Neural crest cell (in vitro differentiated cells): ENCODE measurements around the gene SLC38A4. TPM values are rescaled to one million over a fixed set of nuclear protein-coding genes. Genes with fewer than 3 reads are reported as not detected.

Experiments used
- DNase-seq: peaks from one replicate; pipeline ENCODE4 v3.0.0; 2021; ENCODE audit warnings: low read depth, mixed read lengths, low spot score
- H3K27ac Mint-ChIP-seq: one replicate; pipeline ENCODE4 v1.8.0; 2021; ENCODE audit warnings: mild to moderate bottlenecking, mixed read lengths; ENCODE audit not compliant: unreplicated experiment
- H3K27me3 Mint-ChIP-seq: 2 replicates; pipeline ENCODE4 v1.8.0; 2021; ENCODE audit warnings: low read depth, mild to moderate bottlenecking, mixed read lengths
- H3K36me3 Mint-ChIP-seq: 2 replicates; pipeline ENCODE4 v1.8.0; 2021; ENCODE audit warnings: low read depth, mild to moderate bottlenecking, mixed read lengths
- H3K4me1 Mint-ChIP-seq: 2 replicates; pipeline ENCODE4 v1.8.0; 2021; ENCODE audit warnings: mixed read lengths
- H3K4me3 Mint-ChIP-seq: one replicate; pipeline ENCODE4 v1.8.0; 2021; ENCODE audit warnings: mild to moderate bottlenecking, mixed read lengths
- H3K9me3 Mint-ChIP-seq: 2 replicates; pipeline ENCODE4 v1.8.0; 2021; ENCODE audit warnings: mixed read lengths
- total RNA-seq: library from RNA; stranded (reverse); gene quantifications from 2 replicates; pipeline ENCODE4 v1.2.1, GENCODE V29; 2021
- TF ChIP-seq, protein P1 (sequence below): fragments of 200-600 bp; sonication (generic); conservative IDR thresholded peaks from 2 replicates; pipeline ENCODE4 v1.5.0; 2021; ENCODE audit warnings: antibody characterized with exemption, mild to moderate bottlenecking

Gene SLC38A4
- total RNA-seq, 1 donor from 2014 or later: not detected

DNA sequence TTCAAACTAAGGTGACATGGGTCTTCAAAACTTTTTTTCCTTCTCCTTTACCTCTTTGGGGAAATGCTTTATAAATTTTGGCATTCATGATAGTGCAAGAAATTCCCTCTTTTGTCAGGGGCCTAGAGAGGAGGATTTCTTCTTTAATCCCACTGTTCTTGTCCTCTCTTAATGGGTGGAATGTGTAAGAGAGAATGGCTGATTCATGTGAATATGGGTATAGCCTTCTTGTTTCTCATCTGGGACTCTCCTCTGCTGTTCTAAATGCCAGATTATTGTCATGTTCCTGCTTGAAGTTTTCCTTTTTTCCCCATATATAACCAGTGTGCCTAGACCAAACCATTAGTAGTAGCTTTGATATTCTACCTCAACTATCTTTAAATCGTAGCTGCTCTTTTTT, 46.7 kb downstream of the SLC38A4 start:
- Mint-ChIP-seq H3K4me3 (no peak overlapping the region), H3K27ac (no peak overlapping the region), H3K27me3 (no peaks in the 10 kb centered on the region), H3K9me3 (no peaks in the 10 kb centered on the region), H3K36me3 (no peaks in the 10 kb centered on the region), H3K4me1 (no peaks in the 10 kb centered on the region)
- DNase-seq: no peak
- TF ChIP-seq, protein P1, sequence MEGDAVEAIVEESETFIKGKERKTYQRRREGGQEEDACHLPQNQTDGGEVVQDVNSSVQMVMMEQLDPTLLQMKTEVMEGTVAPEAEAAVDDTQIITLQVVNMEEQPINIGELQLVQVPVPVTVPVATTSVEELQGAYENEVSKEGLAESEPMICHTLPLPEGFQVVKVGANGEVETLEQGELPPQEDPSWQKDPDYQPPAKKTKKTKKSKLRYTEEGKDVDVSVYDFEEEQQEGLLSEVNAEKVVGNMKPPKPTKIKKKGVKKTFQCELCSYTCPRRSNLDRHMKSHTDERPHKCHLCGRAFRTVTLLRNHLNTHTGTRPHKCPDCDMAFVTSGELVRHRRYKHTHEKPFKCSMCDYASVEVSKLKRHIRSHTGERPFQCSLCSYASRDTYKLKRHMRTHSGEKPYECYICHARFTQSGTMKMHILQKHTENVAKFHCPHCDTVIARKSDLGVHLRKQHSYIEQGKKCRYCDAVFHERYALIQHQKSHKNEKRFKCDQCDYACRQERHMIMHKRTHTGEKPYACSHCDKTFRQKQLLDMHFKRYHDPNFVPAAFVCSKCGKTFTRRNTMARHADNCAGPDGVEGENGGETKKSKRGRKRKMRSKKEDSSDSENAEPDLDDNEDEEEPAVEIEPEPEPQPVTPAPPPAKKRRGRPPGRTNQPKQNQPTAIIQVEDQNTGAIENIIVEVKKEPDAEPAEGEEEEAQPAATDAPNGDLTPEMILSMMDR: no peak

DNA sequence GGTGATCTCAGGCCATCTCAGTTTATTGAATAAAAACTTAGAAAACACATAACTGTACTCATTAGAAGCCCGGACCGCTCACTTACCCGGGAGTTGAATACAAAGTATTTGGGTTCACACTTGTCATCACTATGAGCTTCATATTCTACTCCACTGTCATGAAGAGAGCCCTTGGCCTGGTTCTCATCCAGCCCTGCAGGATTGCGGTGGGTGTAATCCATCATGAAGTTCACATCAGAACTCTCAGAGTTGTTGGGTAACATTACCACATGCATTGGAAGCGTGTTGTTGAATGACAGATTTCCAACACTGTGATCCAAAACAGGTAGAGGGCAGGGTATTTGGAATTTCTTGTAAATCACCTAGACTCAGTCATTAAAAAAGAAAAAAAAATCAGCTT, 47.4 kb downstream of the SLC38A4 start:
- DNase-seq: no peak
- no peaks in the 10 kb centered on the region for H3K9me3 Mint-ChIP-seq
- no peaks in the 10 kb centered on the region for H3K4me1 Mint-ChIP-seq
- TF ChIP-seq, protein P1: no peak
- H3K36me3 Mint-ChIP-seq: no peaks in the 10 kb centered on the region
- no peak overlapping the region for H3K4me3 Mint-ChIP-seq
- H3K27me3 Mint-ChIP-seq: no peaks in the 10 kb centered on the region
- H3K27ac Mint-ChIP-seq: no peak overlapping the region

DNA sequence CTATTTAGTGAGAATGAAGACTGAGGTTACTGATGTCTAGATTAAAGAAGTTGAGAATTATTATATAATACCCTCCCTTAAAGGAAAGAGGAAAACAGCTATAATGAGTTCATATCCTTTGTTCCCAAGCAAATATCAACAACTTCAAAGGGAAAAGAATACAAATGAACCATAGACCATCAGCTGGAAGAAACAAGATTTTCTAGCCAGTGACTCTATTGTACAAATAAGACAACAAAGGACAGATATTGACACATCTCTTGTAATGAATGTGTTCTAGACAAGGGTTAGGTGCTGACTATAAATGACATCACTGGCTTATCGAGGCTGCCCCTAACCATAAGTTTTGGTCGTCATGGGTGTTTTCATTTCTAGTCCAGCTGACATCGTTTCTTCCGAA, 48.2 kb downstream of the SLC38A4 start:
- TF ChIP-seq, protein P1: no peak
- H3K4me3 Mint-ChIP-seq: no peak overlapping the region

DNA sequence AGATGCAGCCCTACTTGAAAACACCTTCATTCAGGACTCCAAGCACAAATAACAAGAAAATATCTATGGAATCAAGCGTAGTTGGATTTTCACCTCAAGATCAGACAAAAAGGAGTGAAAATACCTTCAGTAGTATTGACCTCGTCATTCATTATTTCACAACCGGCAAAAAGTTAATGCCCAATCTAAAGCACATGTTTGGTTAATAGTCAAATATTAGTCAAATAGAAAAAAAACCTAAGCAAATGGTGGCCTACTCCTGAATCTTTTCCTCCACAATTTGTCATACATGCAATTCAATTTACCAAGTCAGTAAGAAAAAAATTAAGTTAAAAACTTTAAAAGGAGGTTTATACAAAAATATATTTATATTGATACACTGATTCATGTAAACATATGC, 50.0 kb downstream of the SLC38A4 start:
- H3K9me3 Mint-ChIP-seq: no peaks in the 10 kb centered on the region
- H3K4me3 Mint-ChIP-seq: no peak overlapping the region
- no peaks in the 10 kb centered on the region for H3K27me3 Mint-ChIP-seq

More for the DNA sequence above, 48.2 kb downstream of the SLC38A4 start:
- Mint-ChIP-seq H3K4me1 (no peaks in the 10 kb centered on the region), H3K36me3 (no peaks in the 10 kb centered on the region), H3K27ac (no peak overlapping the region), H3K27me3 (no peaks in the 10 kb centered on the region), H3K9me3 (no peaks in the 10 kb centered on the region)
- DNase-seq: no peak

DNA sequence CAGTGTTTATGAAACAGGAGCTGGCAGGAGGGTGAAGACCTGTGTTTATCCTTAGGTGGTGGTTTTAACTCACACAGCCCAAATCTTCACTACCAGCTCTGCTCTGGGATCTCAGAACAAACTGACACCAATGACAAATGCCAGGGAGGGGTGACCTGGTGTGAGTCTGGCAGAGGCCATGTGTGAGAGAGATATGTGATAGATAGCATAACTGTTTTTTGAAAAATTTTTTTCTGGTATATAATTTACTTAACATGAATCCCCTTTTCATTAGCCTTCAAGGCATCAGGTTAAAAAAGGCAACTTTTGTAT, 51.5 kb downstream of the SLC38A4 start:
- no peaks in the 10 kb centered on the region for H3K36me3 Mint-ChIP-seq
- H3K9me3 Mint-ChIP-seq: no peaks in the 10 kb centered on the region
- no peaks in the 10 kb centered on the region for H3K27me3 Mint-ChIP-seq
- DNase-seq: no peak
- no peak overlapping the region for H3K27ac Mint-ChIP-seq
- TF ChIP-seq, protein P1: no peak
- no peak overlapping the region for H3K4me3 Mint-ChIP-seq
- peaks cover 21% of the 10 kb centered on the region for H3K4me1 Mint-ChIP-seq

More for the DNA sequence above, 50.0 kb downstream of the SLC38A4 start:
- DNase-seq: no peak
- H3K36me3 Mint-ChIP-seq: no peaks in the 10 kb centered on the region
- no peak overlapping the region for H3K27ac Mint-ChIP-seq
- TF ChIP-seq, protein P1: no peak
- peaks cover 10% of the 10 kb centered on the region for H3K4me1 Mint-ChIP-seq
